ENCODE results near the gene TEX26. TPM values are rescaled to one million over a fixed set of nuclear protein-coding genes. Genes with fewer than 3 reads are reported as not detected.

Gene TEX26
- polyA plus RNA-seq, 3 donors, result not detected

DNA sequence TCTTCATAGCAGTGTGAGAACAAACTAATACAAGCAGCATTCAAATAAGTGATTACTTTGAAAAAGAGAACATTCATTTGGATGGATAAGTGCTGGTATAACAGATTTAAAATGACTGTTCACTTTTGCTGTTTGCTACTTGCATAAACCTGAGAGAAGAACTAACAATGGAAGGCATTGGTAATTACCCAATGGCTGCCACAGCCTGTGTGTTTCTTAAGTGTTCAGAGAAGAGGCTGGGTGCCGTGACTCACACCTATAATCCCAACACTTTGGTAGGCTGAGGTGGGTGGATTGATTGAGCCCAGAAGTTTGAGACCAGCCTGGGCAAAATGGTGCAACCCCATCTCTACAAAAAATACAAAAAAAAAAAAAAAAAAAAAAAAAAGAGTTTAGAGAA lies 4.9 kb upstream of the TEX26 start:
- Histone ChIP-seq H3K9me3 (replicated peaks in 1 of 2; ENCODE audit: control insufficient read depth in 1 of 2, insufficient read depth in 1 of 2, low read length in 2 of 2) (no peaks in the 10 kb centered on the region), H3K79me2 (ENCODE audit: insufficient read depth, low read length) (no peaks in the 10 kb centered on the region), H3K27ac (ENCODE audit: low read depth in 1 of 2, low read length in 2 of 2) (no peak overlapping the region), H3K9ac (ENCODE audit: insufficient read depth, low read length, poor library complexity, severe bottlenecking) (no peak overlapping the region), H3K36me3 (replicated peaks in 1 of 2; ENCODE audit: control insufficient read depth in 1 of 2, insufficient read depth in 2 of 2, low read length in 2 of 2) (no peaks in the 10 kb centered on the region), H3K4me1 (ENCODE audit: control insufficient read depth in 1 of 2, insufficient read depth in 2 of 2, low read length in 2 of 2) (no peaks in the 10 kb centered on the region), H2AFZ (ENCODE audit: insufficient read depth, low read depth, low read length, poor library complexity, severe bottlenecking) (no peak overlapping the region), H3K4me2 (replicated peaks; ENCODE audit: extremely low read depth, low read length, poor library complexity, severe bottlenecking) (no peak overlapping the region), H3K27me3 (ENCODE audit: control insufficient read depth in 2 of 2, insufficient read depth in 2 of 2, low read length in 2 of 2) (peaks cover 0 to 3% of the 10 kb centered on the region in 2 donors), H3K4me3 (replicated peaks in 1 of 3; ENCODE audit: low read depth in 2 of 3, low read length in 3 of 3) (no peak overlapping the region), H4K20me1 (ENCODE audit: insufficient read depth, low read length) (no peaks in the 10 kb centered on the region)
- Mint-ChIP-seq H3K27me3 (ENCODE audit: low read depth in 3 of 3) (peaks cover 3 to 21% (median 11%) of the 10 kb centered on the region in 3 donors), H3K4me1 (no peaks in the 10 kb centered on the region), H3K27ac (no peak overlapping the region), H3K4me3 (no peak overlapping the region), H3K9me3 (peaks cover 0 to 3% (median 0%) of the 10 kb centered on the region in 7 donors), H3K36me3 (no peaks in the 10 kb centered on the region)
- no peak for DNase-seq
- no CpG with 5 or more reads among the region's 1 CpG for WGBS (ENCODE audit: insufficient coverage)
- TF ChIP-seq, protein P1, sequence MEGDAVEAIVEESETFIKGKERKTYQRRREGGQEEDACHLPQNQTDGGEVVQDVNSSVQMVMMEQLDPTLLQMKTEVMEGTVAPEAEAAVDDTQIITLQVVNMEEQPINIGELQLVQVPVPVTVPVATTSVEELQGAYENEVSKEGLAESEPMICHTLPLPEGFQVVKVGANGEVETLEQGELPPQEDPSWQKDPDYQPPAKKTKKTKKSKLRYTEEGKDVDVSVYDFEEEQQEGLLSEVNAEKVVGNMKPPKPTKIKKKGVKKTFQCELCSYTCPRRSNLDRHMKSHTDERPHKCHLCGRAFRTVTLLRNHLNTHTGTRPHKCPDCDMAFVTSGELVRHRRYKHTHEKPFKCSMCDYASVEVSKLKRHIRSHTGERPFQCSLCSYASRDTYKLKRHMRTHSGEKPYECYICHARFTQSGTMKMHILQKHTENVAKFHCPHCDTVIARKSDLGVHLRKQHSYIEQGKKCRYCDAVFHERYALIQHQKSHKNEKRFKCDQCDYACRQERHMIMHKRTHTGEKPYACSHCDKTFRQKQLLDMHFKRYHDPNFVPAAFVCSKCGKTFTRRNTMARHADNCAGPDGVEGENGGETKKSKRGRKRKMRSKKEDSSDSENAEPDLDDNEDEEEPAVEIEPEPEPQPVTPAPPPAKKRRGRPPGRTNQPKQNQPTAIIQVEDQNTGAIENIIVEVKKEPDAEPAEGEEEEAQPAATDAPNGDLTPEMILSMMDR (IDR thresholded peaks at IDR 0.05), result no peak
- intact Hi-C loops (cut with micrococcal nuclease), result no loop called here

DNA sequence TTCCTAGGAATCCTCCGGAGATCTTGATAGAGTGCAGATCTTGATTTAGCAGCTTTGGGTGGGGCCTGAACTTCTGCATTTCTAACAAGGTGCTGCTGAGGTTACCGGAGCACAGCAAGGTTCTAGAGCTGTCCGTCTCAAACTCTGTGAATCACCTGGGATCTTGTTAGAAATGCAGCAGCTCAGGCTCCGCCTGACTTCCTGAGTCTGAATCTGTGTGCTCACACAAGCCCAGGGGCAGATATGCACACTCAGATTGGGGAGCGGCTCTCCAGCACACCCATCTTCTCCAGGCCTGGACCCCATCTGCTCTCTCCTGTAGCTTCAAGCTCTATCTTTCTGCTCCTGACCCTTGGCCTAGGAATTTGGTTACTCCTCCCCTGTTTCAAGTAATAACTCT lies 3.5 kb upstream of the TEX26 start:
- no peak overlapping the region for H2AFZ ChIP-seq (ENCODE audit: insufficient read depth, low read depth, low read length, poor library complexity, severe bottlenecking)
- WGBS (ENCODE audit: insufficient coverage), result 99% methylated on average over 5 of the region's 5 CpGs
- intact Hi-C loops (cut with micrococcal nuclease), result no loop called here
- no peak overlapping the region for H3K4me2 ChIP-seq (replicated peaks; ENCODE audit: extremely low read depth, low read length, poor library complexity, severe bottlenecking)
- no peak for DNase-seq
- Mint-ChIP-seq H3K27me3 (ENCODE audit: low read depth in 3 of 3) (peaks cover under 1 to 18% (median 15%) of the 10 kb centered on the region in 3 donors), H3K9me3 (peaks cover 0 to 3% (median 0%) of the 10 kb centered on the region in 7 donors), H3K36me3 (no peaks in the 10 kb centered on the region), H3K27ac (no peak overlapping the region), H3K4me3 (no peak overlapping the region), H3K4me1 (no peaks in the 10 kb centered on the region)
- no peaks in the 10 kb centered on the region for H4K20me1 ChIP-seq (ENCODE audit: insufficient read depth, low read length)
- no peak overlapping the region for H3K4me3 ChIP-seq (replicated peaks in 1 of 3; ENCODE audit: low read depth in 2 of 3, low read length in 3 of 3)
- H3K4me1 ChIP-seq (ENCODE audit: control insufficient read depth in 1 of 2, insufficient read depth in 2 of 2, low read length in 2 of 2), result no peaks in the 10 kb centered on the region
- peaks cover 0 to 10% of the 10 kb centered on the region in 2 donors for H3K27me3 ChIP-seq (ENCODE audit: control insufficient read depth in 2 of 2, insufficient read depth in 2 of 2, low read length in 2 of 2)
- H3K9ac ChIP-seq (ENCODE audit: insufficient read depth, low read length, poor library complexity, severe bottlenecking), result no peak overlapping the region
- H3K9me3 ChIP-seq (replicated peaks in 1 of 2; ENCODE audit: control insufficient read depth in 1 of 2, insufficient read depth in 1 of 2, low read length in 2 of 2), result no peaks in the 10 kb centered on the region
- no peaks in the 10 kb centered on the region for H3K36me3 ChIP-seq (replicated peaks in 1 of 2; ENCODE audit: control insufficient read depth in 1 of 2, insufficient read depth in 2 of 2, low read length in 2 of 2)
- TF ChIP-seq, protein P1 (IDR thresholded peaks at IDR 0.05), result no peak
- H3K27ac ChIP-seq (ENCODE audit: low read depth in 1 of 2, low read length in 2 of 2), result no peak overlapping the region
- no peaks in the 10 kb centered on the region for H3K79me2 ChIP-seq (ENCODE audit: insufficient read depth, low read length)

Measured in CD14-positive monocyte (primary cell).